Lung (tissue), 12 donors: ENCODE measurements around the gene TRPV5. TPM values are rescaled to one million over a fixed set of nuclear protein-coding genes. Genes with fewer than 3 reads are reported as not detected.

Experiments
- ATAC-seq: fragments of 200-7000 bp; cut with Tn5 transposase; one replicate; pipeline ENCODE4 v1.9.1; 2020; ENCODE audit warnings: moderate number of reproducible peaks; ENCODE audit not compliant: insufficient read depth, low FRiP score
- DNase-seq, 3 donors: peaks; one replicate each; pipeline ENCODE4 v3.0.0-alpha.2; 2013 to 2017
- H3K27ac ChIP-seq, 2 donors: one replicate each; pipeline ENCODE4 v1.5.1; 2013; ENCODE audit warnings: mild to moderate bottlenecking in 2 of 2, moderate library complexity in 2 of 2, control low read depth in 1 of 2, inconsistent platforms in 1 of 2, low read depth in 1 of 2, low read length in 1 of 2
- H3K27me3 ChIP-seq, 3 donors: one replicate each; pipeline ENCODE4 v1.5.1; 2013; ENCODE audit warnings: low read length in 2 of 3; ENCODE audit not compliant: control insufficient read depth in 3 of 3, insufficient read depth in 3 of 3
- H3K36me3 ChIP-seq, 4 donors: one replicate each; pipeline ENCODE4 v1.5.1; 2013; ENCODE audit warnings: low read length in 4 of 4, mild to moderate bottlenecking in 1 of 4, moderate library complexity in 1 of 4; ENCODE audit not compliant: control insufficient read depth in 4 of 4, insufficient read depth in 4 of 4
- H3K4me1 ChIP-seq, 5 donors: one replicate each; pipeline ENCODE4 v1.5.1; 2013; ENCODE audit warnings: low read length in 5 of 5, mild to moderate bottlenecking in 2 of 5, moderate library complexity in 1 of 5; ENCODE audit not compliant: control insufficient read depth in 5 of 5, insufficient read depth in 5 of 5
- H3K4me3 ChIP-seq: one replicate; pipeline ENCODE4 v1.5.1; 2013; ENCODE audit warnings: mild to moderate bottlenecking, control low read depth, moderate library complexity
- H3K9ac ChIP-seq, 2 donors: one replicate each; pipeline ENCODE4 v1.5.1; 2013; ENCODE audit warnings: low read length in 2 of 2, control low read depth in 1 of 2; ENCODE audit not compliant: insufficient read depth in 1 of 2
- H3K9me3 ChIP-seq, 4 donors: one replicate each; pipeline ENCODE4 v1.5.1; 2013; ENCODE audit warnings: low read length in 3 of 4, mild to moderate bottlenecking in 1 of 4, moderate library complexity in 1 of 4; ENCODE audit not compliant: control insufficient read depth in 4 of 4, insufficient read depth in 3 of 4
- WGBS, 2 donors: extraction: QIAGEN DNeasy Blood & Tissue Kit; methylation state at CpG; one replicate each; pipeline ENCODE4 v1.1.7; 2013; 5-methylcytosine and 5-hydroxymethylcytosine counted together
- polyA plus RNA-seq, 2 donors: library from polyadenylated mRNA; stranded (reverse); fragments of 200-250 nt; gene quantifications; one replicate each; pipeline ENCODE4 v1.2.1, GENCODE V29; 2013
- total RNA-seq, 2 donors: library from RNA; depleted of rRNA in 1 of 2; stranded (reverse); fragments of >200 nt in 1 of 2; gene quantifications; one replicate each; pipeline ENCODE4 v1.2.1, GENCODE V29; 2014 to 2021
- TF ChIP-seq, protein P1 (sequence below): IDR thresholded peaks from 2 replicates; pipeline ENCODE4 v1.5.1; 2012; ENCODE audit warnings: mild to moderate bottlenecking; ENCODE audit errors: control extremely low read depth, extremely low read depth
- donor health status: control.
- donor health status: control.
- donor health status: Bipolar disorder and iron deficiency.
- donor health status: healthy.
- donor health status: DM: yes; HTN: yes; CAD: no.

TRPV5 gene
- total and polyA plus RNA-seq, 4 donors: 0.05 TPM; not detected in 3

DNA sequence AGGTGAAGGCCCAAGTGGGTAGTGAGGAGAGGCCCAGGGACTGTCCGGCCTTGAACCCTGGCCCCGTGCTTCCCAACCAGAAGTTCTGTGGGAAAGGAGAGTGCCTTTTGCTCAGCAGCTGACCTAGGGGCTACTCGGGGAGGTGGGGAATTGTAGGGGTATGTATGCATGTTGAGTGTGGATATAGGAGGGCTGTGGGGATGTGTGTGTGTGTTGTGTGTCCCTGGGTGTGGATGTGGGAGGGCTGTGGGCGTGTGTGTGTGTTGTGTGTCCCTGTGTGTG lies 66.5 kb downstream of the TRPV5 start:
- 81 to 85% methylated on average over 4 of the region's 4 CpGs for WGBS, 2 donors
- H3K4me3 ChIP-seq: no peak overlapping the region

DNA sequence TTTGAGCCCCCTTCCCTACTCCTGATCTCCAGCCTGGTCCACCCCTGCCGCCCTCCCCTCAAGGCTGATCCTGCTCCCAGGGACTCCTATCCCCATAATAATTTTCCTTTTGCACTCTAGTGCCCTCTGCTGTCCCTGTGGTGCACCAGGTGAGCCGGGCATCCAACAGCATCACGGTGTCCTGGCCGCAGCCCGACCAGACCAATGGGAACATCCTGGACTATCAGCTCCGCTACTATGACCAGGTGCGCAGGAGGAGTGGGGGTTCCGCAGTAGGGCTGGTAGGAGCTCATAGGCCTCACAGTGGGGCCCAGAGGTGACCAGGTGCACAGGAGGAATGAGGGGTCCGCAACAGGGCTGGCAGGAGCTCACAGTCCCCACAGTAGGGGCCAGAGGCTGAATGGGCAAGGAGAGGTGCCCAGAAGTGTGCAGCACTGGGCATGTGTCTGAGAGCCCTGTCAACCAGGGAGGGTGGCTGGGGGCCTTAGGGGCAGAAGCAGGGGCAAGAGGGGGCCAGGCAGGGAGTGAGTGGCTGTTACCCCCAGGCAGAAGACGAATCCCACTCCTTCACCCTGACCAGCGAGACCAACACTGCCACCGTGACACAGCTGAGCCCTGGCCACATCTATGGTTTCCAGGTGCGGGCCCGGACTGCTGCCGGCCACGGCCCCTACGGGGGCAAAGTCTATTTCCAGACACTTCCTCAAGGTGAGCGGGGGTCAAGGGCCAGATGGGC lies 67.0 kb downstream of the TRPV5 start:
- 75 to 85% methylated on average over 18 of the region's 18 CpGs for WGBS, 2 donors
- peaks cover 0 to 7% (median 5%) of the 10 kb centered on the region in 4 donors for H3K36me3 ChIP-seq
- H3K27me3 ChIP-seq: peaks cover 0 to 3% (median 0%) of the 10 kb centered on the region in 3 donors
- peaks cover 0 to 9% (median 0%) of the 10 kb centered on the region in 5 donors for H3K4me1 ChIP-seq
- H3K9me3 ChIP-seq: no peaks in the 10 kb centered on the region
- no peak overlapping the region for H3K9ac ChIP-seq
- DNase-seq (peak in 2 of 3 donors; percentile 22), ATAC-seq (peak; percentile 67)
- no peak overlapping the region for H3K4me3 ChIP-seq
- TF ChIP-seq, protein P1, sequence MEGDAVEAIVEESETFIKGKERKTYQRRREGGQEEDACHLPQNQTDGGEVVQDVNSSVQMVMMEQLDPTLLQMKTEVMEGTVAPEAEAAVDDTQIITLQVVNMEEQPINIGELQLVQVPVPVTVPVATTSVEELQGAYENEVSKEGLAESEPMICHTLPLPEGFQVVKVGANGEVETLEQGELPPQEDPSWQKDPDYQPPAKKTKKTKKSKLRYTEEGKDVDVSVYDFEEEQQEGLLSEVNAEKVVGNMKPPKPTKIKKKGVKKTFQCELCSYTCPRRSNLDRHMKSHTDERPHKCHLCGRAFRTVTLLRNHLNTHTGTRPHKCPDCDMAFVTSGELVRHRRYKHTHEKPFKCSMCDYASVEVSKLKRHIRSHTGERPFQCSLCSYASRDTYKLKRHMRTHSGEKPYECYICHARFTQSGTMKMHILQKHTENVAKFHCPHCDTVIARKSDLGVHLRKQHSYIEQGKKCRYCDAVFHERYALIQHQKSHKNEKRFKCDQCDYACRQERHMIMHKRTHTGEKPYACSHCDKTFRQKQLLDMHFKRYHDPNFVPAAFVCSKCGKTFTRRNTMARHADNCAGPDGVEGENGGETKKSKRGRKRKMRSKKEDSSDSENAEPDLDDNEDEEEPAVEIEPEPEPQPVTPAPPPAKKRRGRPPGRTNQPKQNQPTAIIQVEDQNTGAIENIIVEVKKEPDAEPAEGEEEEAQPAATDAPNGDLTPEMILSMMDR: no peak
- no peak overlapping the region for H3K27ac ChIP-seq

More for the DNA sequence above, 66.5 kb downstream of the TRPV5 start:
- no peak for ATAC-seq
- no peaks in the 10 kb centered on the region for H3K9me3 ChIP-seq
- H3K27me3 ChIP-seq: peaks cover 0 to 3% (median 0%) of the 10 kb centered on the region in 3 donors
- H3K9ac ChIP-seq: no peak overlapping the region
- no peak overlapping the region for H3K27ac ChIP-seq
- H3K36me3 ChIP-seq: peaks cover 0 to 7% (median 4%) of the 10 kb centered on the region in 4 donors
- DNase-seq: no peak
- H3K4me1 ChIP-seq: peaks cover 0 to 9% (median 0%) of the 10 kb centered on the region in 5 donors
- TF ChIP-seq, protein P1: no peak

DNA sequence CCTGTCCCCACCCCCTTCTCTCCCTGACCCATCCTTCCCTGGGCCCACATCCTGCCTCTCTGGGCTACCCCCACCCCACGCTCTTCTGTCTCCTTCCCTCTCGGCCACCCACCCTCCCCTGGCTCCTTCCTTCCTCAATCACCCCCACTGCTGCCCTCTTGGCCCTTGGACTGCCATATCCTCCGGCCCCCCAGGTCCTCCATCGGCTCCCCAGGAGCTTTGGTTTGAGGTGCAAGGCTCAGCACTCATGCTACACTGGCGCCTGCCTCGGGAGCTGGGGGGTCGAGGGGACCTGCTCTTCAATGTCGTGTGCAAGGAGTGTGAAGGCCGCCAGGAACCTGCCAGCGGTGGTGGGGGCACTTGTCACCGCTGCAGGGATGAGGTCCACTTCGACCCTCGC lies 67.8 kb downstream of the TRPV5 start:
- 38 to 45% methylated on average over 13 of the region's 13 CpGs for WGBS, 2 donors
- no peak for ATAC-seq
- peaks cover 0 to 3% (median 0%) of the 10 kb centered on the region in 3 donors for H3K27me3 ChIP-seq
- H3K36me3 ChIP-seq: peaks cover 0 to 11% (median 8%) of the 10 kb centered on the region in 4 donors
- H3K27ac ChIP-seq: no peak overlapping the region
- H3K9me3 ChIP-seq: no peaks in the 10 kb centered on the region
- no peak for DNase-seq
- TF ChIP-seq, protein P1: no peak
- no peak overlapping the region for H3K4me3 ChIP-seq
- H3K4me1 ChIP-seq: peaks cover 0 to 9% (median 0%) of the 10 kb centered on the region in 5 donors
- no peak overlapping the region for H3K9ac ChIP-seq
